Eye (tissue), 1 donor: ENCODE results near the gene CARD10.

Experiments
- DNase-seq: peaks from one replicate; pipeline ENCODE4 v3.0.0-alpha.2; 2015

Gene CARD10

DNA sequence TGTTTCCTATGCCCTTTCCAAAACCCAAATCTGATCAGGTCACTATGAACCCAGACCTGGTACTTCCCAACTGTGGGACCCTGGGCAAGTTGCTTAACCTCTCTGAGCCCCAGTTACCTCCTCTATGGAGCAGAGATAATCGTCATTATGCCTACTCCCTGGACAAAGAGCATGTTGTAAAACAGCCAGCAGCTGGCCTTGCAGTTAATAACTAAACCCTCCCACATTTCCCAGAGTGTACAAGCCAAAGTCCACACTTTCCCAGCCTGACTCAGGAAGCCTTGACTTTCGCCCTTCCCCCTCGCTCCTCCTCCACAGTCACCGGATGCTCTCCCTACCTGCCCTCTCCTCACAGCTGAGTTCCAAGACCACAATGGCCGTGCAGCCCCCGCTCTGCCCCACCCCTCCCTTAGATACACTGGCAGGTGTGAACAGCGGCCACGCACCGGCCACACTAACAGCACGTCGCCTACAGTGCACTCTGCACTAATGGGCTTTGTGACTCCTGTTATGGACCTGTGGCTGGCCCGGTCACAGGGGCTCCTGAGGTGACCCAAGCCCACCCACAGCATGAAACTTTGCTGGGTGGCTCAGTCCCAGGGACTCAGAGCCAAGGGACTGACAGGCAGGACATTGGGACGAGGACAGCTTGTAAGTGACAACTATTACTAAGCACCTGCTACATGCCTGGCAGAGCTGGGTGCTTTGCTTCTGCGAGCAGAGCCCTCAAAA, 17.4 kb downstream of the CARD10 start:
- DNase-seq = peak; percentile 65

DNA sequence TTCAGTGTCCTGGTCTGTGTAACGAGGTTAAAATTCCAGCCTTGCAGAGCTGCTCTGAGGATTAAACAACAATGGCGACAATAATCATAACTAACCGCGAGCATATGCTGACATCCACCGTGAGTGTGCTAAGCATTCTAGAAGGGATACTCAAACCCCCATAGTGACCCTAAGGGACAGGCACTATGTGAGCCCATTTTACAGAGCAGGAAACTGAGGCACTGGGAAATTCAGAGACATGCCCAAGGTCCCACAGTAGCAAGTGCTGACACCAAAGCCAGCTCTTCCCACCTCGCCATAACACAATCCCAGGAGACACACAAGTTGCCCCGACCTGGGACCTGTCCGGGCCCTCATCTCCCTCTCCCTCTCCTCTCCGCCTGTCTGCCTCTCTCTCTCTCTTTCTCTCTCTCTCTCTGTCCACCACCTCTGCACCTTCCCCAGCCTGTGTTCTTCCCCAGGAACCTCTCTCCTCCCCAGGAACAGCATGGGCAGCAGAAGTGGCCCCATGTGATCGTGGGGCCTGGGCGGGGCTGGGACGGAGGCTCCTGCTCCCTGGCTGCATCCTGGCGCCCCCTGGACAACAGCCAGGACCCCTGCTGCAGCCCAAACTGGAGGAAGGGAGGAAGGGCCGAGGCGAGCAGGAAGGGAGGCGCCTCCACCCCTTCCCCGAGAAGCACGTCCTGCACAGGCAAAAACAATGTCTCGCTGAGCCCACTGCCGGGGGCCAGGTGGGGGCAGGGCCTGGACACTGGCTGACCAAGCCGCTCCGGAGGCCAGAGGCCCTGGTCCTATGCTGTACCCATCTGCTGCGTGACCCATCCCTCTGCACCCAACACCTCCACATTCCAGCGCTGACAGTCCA, 18.2 kb downstream of the CARD10 start:
- DNase-seq = no peak

DNA sequence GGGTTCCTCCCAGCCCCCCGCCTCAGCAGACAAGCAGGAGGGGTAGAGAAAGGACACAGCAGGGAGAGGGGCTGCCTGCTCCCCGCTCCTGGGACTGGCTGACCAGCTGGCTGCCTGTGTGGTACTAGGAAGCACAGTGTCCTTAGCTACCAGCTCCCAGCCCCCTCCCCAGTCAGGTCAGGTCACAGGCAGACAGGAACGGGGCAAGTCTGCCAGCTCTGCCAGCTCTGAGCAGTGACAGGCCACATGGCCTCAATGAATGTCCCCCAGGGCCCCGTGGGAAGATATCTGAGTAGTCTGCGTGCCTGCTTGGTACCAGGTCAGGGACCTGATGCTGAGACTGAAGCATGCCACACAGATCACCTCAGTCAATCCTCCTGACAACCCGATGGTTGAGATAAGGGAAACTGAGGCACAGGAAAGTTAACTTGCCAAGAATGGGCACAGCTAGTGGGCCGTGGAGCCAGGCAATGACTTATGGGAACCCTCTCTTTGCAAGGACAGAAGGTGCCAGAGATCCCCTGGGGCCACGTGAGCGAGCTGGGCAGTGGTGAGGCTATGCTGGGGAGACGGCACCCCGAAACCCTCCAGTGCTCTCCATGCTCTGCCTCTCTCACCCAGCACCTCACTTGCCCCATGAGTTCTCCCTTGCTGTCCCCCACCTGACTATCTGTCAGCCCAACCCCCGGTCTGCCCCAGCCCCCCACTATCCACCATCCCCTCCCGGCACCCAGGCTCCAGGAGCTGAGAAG, 19.2 kb downstream of the CARD10 start:
- no peak for DNase-seq

DNA sequence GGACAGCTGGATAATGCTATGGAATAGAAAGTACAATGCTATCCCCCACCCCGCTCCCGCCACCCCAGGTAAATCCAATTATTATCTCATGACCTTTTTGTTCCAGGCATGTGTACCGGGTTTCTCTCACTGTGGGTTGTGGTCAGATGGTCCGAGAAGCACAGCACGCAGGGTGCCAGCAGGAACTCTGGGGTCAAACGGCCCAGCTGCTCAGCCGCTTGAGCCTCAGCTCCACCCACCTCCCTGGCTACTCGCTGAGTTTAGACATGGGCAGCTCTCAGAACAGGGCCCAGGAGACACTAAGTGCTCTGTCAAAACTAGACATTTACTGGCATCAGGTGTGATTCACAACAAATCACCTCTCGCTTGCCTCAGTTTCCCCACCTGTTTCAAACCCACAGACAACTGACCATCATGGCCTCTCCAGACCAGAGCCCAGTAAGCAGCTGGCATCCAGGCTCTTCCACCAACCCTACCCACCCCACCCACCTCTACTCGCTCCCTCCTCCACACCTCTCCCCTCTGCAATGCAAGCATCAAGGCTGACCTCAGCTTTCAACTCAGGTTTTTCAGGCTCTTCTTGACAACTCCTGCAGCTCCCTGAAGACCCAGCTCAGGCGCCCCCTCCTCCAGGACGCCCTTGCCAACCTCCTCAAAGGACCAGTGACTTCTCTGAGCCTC, 20.0 kb downstream of the CARD10 start:
- peak; percentile 52 for DNase-seq

DNA sequence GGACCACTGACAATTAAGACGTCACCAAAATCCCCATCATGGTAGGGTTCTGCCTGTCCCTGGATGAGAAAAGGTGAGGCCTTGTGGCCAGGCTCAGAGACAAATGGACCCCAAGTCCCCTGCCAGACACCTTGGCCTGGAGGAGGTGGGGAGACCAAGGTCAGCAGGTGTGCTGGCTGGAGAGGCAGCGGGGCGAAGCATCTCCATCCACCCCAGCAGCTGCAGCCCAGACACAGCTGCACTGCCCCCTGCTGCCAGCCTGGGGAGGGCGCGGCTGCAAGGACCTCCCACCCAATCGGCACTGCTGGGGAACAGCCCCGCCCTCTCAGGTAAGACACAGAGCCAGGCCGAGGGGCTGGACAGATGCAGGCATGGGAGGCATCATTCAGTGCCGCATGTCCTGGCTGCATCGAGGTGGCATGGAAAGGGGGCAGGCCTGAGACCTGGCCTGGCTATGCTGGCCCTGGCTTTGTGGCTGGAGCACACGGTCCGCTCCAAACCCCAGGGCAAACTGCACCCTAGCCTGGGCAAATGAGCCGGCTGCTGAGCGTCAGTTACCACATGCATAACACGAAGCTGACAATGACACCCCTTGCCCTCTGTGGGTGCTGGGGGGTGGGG, 20.8 kb downstream of the CARD10 start:
- peak; percentile 63 for DNase-seq

DNA sequence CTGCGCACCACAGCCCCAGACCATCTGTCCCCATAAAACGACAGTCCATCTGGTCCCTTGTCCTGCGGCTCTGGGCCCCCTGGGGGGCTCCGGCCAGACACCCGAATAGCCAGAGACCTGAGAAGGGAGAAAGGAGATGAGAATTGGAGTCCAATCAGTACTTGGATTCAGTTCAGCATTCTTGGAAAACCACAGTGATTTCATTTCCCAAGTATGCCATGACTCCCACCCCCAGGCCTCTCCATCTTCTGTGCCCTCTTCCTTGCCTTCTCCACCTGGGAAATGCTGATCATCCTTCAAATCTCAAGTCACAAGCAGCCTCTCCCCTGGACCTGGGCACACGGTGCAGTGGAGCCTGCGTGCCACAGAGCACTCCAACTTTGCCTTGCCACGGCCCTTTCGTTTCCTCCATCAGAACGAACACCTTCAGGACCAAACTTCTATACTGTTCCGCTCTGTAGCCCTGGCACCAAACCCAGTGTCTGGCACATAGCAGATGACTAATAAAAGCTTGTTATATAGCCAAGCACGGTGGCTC, 22.1 kb downstream of the CARD10 start:
- peak; percentile 51 for DNase-seq

DNA sequence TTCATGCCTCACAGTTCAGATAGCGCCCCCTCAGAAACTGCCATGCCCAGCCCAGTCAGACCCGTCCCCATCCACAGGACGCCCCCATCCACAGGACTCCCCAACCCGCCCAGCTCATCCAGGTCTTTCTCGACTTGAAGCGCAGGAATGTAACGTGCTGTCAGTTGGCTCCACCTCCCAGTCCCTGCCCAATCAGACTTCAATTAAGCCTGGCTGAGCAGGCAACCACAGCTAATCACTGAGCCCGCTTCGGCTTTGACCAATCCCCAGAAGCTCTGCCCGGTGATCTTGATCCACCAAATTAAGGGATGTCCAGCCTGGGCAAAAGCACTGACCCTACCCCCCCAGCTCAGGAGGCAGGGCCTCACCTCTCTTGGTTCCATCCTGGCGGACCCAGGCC, 22.6 kb downstream of the CARD10 start:
- DNase-seq = peak; percentile 62

DNA sequence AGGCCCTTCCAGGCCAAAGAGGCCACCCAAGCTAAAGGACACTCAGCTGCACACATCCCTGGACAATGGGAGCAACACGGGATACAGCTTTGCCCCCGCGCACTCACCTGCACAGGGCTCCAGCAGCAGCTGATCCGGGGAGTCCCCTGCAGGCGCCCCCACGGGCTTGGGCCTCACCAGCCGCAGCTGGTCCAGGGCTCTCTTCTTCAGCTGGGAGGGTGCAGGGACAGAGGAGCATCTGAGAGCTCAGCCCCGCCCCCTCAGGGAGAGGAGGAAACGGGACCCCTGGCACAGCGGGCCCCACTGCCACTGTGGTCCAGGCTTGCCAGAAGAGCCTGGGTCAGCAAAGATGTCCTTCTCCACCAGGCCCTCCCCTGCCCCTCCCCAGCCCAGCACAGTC, 25.2 kb downstream of the CARD10 start:
- DNase-seq = no peak

DNA sequence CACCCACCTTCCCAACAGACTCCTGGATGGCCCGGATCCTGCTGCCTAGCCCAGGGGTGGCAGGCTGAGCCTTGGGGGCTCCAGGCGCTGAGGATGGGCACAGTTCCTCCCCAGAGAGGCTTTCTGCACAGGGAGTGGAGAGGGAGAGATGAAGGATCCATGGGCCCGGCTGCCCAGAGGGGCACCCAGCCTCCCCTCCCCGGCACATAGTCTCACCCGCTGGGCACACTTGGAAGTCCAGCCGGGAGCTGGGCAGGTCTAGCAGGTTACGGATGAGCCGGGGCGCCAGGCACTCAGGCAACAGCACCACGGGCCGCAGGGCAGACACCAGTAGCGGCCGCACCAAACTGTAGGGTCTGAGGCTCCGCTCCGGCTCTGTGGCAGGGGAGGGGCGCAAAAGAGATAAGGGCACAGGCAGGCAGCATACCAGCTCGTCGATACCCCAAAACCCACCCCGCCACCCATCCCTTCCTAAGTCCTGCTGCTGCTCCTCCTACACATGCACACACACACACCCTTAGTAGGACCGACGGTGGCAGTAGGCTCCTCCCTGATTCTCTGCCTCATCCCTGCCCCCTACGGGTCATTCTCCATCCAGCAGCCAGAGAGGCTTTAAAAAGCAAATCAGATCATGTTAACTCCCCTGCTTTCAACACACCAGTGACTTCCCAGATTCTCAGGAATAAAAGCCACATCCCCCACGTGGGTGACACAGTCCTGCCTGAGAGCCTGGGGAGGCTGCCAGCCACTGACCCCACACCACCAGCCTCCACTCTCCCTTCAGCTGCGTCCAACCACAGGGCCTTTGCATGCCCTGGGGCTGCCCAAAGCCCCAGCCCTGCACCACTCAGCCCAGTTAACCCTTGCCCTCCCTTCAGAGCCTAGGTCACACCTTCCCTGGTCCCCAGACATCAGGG, 26.5 kb downstream of the CARD10 start:
- DNase-seq = peak; percentile 36

DNA sequence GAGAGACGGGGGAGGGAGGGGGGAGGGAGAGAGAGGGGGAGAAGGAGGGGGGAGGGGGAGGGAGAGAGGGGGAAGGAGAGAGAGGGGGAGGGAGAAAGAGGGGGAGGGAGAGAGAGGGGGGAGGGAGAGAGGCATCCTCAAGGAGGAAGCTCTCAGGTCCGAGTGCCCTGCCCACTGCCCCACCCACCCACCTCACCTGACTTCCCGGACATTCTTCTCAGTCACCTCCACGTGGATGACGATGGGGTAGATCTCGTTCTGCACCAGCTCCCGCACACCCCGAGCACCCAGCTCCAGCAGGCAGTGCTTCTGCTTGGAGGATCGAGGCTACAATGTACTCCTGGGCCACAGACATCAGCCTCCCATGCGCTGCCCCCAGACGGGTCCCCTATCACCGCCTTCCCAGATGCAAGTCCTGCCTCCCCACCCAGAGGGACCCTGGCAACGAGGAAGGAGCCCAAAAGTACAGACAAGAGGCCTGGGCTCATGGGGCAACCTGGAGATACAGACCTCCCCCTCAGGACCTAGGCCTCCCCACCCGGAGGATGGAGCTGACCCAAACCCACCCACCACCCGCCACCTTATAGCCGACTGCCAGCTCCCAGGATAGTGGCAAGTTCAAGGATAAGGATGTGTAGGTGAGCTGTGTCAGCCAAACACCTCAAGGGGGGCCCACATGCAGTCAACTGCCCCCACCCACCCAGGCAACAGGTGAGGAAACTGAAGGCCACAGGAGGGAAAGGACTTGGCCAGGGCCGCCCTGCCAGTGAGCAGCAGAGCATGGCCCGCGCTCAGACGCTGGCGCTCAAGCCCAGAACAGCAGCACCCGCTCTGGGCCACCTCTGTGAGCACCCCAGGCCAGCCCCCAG, 27.4 kb downstream of the CARD10 start:
- no peak for DNase-seq

DNA sequence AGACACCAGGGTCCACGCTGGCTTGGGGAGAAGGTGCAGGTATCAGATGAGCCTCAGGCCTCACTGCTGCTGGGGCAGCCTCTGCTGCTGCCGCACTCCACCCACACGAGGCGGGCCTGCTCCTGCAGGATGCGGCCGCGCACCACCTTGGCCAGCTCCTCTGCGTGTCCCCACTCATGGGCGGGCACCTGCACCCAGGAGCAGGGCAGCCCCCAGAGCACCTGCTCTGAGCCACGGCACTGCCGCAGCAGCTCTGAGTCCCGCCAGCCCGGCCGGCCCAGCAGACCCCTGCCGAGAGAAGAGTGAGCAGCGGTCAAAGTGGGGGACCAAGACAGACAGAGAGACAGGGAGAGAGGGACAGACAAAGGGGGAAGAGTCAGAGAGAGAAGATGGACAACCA, 28.1 kb downstream of the CARD10 start:
- no peak for DNase-seq

DNA sequence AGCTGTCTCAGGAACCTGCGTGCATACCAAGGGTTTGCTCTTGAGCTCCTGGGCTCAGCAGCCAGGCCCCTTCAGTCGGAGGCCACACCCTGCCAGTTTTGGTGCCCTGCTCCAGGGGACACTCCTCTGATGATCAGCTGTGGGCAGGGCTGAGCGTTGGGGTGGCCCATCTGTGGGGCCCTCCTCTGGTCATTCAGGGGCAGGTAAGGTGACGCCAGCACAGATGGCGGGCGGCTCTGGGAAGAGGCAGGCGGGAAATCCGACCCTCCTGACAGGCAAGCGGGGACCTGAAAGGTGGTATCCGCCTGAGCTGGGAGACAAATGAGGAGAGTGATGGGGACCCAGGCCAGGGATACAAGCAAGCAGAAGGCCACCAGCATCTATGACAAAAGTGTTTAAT, 29.2 kb downstream of the CARD10 start:
- no peak for DNase-seq

DNA sequence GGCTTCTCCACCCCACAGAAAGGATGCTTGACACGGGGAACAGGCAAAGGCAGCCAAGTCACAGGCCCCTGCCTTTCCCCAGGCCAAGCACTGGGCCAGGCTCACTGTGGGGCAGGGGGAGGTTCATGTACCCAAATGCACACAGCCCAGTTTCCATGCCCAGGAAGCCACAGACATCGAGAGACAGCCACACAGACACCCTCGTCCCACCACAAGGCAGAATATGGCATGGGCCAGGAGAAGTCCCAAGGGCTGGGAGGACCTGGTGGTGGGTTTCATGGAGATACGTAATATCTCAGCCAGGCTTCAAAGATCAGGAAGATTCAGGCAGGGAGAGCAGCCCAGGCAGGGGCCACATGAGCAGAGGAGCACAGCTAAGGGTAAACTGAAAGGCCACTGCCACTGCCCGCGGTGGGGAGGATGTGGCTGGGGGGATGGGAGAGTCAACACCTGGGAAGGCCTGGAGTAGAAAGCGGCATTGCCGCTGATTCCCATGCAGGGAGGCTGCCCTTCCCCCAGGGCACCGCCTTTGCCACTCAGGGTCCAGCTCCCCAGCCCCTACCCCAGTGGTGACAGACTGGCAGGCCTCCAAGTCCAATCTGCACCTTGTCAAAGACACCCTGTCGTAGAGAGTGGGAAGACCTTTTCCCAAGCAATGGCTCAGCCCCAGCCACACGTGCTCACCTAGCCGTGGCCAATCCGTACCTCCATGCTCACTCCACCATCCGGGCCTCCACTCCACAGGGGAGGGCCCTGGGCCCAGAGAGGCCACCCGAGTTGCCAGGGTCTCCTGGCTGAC, 30.7 kb downstream of the CARD10 start:
- DNase-seq = no peak

DNA sequence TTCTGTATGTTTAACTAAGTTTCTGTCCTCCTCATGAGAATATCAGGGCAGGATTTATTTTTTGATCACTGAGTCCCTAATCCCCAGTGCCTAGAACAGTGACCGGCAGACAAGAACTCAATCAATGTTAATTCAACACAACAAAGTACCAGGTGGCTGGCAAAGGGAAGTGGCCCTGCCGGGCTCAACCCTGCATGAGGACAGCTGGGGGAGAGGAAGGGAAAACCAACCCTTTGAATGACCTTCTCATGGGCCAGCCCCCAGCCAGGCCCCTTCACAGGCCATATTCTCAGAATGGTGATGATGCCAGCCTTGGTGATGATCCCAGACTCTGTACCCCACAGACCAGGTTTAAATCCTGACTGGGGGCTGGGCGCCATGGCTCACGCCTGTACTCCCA, 31.6 kb downstream of the CARD10 start:
- peak; percentile 42 for DNase-seq

DNA sequence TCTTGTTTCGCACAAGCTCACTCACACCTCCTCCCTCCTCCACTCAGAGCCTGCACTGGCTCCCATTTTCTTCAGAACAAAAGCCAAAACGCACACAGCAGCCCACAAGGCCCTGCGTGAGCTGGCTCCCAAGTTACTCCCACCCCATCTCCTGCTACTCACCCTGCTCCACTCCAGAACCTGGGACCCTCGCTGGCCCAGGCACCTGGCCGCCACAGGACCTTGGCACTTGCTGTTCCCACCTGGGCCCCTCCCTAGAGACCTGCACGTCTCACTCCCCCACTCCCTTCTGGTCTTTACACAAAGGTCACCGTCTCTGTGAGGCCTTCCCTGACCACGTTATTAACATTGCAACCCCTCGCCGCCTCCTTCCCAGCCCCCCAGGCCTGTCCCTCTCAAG, 32.1 kb downstream of the CARD10 start:
- no peak for DNase-seq

DNA sequence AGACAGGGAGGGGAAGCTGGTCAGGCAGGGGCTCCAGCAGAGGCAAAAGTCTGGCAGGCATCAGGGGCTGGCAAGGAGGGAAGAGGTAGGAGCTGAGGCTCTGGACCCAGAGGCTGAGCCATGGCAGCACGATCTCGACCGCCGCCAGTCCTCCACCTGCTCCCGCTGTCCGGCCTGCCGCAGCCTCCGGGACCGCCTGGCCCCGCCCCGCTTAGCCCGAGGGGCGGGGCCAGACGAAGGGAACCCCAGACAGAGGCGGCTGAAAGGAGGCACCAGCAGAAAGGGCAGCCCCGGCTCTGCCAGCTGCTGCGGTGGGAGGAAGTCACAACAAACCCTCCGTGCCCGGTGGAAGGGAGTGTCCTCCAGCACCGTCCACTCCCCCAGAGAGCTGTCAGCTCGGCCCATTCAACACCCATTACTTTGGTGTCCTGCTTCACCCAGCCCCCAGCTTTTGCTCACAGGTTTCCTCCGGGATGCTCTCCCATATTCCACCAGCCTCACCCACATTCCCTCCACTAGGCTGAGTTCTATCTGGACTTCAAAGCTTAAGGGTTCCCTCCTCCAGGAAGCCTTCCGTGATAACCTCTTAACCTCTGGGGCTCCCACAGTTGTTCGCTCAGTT, 32.9 kb downstream of the CARD10 start, which contains the start of gene MFNG:
MFNG (minus strand) TSS at position 161 of the 622 bp plus-strand sequence. CDS start 207 bp downstream, outside the sequence.
- DNase-seq = peak; percentile 83

DNA sequence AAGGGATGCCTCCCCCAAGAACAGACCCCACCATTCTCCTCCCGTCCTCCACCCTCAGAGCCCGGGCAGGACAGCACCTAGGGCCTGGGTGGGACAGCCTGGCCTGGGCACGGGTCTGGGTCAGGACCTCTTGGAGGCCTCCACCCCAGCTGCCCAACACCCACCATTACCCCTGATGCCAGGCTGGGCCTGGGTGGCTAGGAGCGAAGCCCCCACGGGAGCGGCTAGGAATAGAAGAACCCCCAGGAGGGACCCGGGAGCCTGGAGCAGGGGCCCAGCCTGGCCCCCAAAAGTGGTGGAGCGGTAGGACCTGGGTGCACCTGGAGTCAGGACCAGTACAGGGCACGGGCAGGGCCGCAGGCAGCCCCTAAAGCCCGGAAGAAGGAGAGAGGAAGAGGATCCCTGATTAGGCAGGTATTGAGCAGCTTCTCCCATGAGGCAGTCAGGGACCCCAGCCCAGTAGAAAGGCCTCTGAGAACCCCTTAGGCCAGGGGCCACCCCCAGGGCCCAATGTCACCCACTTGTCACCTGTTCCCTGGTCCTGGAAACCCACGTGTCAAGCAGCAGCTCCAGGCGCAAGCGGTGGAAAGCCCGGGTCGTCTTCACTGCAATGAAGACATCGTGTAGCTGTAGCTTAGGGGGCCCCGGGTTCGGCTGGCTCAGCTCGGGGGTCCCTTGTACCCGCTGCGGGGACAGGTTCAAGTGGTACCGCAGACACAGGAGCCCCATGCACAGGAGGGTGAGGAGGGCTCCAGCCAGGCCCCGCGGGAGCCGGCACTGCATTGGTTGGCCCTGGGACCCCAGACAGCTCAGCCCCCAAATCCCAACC, 33.6 kb downstream of the CARD10 start:
- DNase-seq = no peak
